ENCODE results near the gene CLCN6. TPM values are rescaled to one million over a fixed set of nuclear protein-coding genes. Genes with fewer than 3 reads are reported as not detected.
A peak's percentile ranks its signal among the peaks of the same experiment; 100 is the strongest.

The CLCN6 gene
- total and polyA plus RNA-seq, 2 of the 13 experiments (the other 11 are each of a cell fraction or from before 2014, with no cell fraction given): 14.9 to 19.3 TPM

GRCh38 chr1:11787804-11788436 is 18.1 kb upstream of the CLCN6 start (continued):
- TF ChIP-seq ZNF180 (CRISPR knock-in tag; IDR thresholded peaks at IDR 0.05; ENCODE audit: borderline replicate concordance, low read depth) (no peak), ZNF768 (CRISPR knock-in tag; IDR thresholded peaks at IDR 0.05) (0 out of 2 replicates have a peak, but pooled peaks have one; percentile 8), NR2C2 (CRISPR knock-in tag; IDR thresholded peaks at IDR 0.05; ENCODE audit: borderline replicate concordance) (no peak), ZNF496 (CRISPR knock-in tag; IDR thresholded peaks at IDR 0.05; ENCODE audit: insufficient replicate concordance) (no peak), ARHGAP35 (CRISPR knock-in tag; IDR thresholded peaks at IDR 0.05; ENCODE audit: borderline replicate concordance) (no peak), NCOA2 (CRISPR knock-in tag; IDR thresholded peaks at IDR 0.05) (no peak), ZNF354B (CRISPR knock-in tag; IDR thresholded peaks at IDR 0.05) (no peak), NAIF1 (CRISPR knock-in tag; IDR thresholded peaks at IDR 0.05; ENCODE audit: borderline replicate concordance) (no peak), KLF16 (CRISPR knock-in tag; IDR thresholded peaks at IDR 0.05) (no peak), LBX2 (CRISPR knock-in tag; IDR thresholded peaks at IDR 0.05; ENCODE audit: borderline replicate concordance) (no peak), SRSF9 (IDR thresholded peaks at IDR 0.05; ENCODE audit: borderline replicate concordance, insufficient read depth, low read depth, low read length, poor library complexity, severe bottlenecking) (no peak), DNMT3B (CRISPR knock-in tag; conservative IDR thresholded peaks at IDR 0.05) (no peak), ZFYVE20 (CRISPR knock-in tag; IDR thresholded peaks at IDR 0.05; ENCODE audit: borderline replicate concordance, low read depth) (no peak), NR0B2 (CRISPR knock-in tag; IDR thresholded peaks at IDR 0.05) (no peak), MZF1 (CRISPR knock-in tag; IDR thresholded peaks at IDR 0.05; ENCODE audit: borderline replicate concordance) (no peak), CBFB (CRISPR knock-in tag; IDR thresholded peaks at IDR 0.05) (no peak)

Data from HepG2 (cell line).